CD4-positive, alpha-beta T cell treated with Interleukin-17A for 4 hours (primary cell): ENCODE data around the gene SECISBP2L.

Experiments
- DNase-seq: peaks from one replicate; pipeline ENCODE4 v3.0.0-alpha.2; 2020; ENCODE audit warnings: mixed read lengths

The SECISBP2L gene

DNA sequence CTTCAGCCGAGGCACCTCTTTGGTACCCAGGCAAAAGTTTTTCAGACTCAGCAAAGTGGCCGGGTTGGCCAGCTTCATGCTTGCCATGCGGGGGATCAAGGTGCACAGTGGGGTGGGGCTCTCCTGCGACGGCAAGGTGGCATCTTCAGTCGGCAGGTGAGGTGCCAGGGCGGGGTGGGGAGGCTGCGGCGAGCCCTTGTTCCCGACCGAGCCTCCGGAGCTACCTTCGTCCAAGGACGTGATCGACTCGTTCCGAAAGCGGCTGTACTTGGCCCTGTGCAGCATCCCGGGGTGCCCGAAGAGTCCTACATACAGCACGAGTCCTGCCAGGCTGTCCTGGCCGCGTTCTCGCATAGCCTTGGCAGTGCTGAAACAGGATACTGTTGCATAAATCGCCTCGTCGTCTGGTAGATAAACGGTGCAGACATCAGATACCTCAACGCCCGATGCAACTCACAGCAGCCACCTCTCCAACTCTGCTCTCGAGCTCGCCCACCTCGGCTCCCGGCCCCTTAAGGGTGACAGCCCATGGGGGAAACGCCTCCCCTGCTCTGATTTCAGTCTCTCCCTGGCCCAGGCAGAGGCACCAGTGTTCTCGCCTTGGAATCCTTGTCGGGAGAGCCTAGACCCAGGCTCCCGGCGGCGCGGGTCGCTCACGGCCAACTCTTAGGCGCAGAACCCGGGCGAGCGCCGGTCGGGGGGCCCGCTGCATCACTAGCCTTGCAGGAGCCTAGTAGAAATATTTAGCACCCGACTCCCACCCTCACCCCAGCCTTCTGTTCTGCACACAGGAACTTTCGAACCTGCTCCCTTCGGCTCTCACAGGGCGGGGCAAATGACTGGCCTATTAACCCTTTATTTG, 83.4 kb downstream of the SECISBP2L start:
- DNase-seq: no peak

DNA sequence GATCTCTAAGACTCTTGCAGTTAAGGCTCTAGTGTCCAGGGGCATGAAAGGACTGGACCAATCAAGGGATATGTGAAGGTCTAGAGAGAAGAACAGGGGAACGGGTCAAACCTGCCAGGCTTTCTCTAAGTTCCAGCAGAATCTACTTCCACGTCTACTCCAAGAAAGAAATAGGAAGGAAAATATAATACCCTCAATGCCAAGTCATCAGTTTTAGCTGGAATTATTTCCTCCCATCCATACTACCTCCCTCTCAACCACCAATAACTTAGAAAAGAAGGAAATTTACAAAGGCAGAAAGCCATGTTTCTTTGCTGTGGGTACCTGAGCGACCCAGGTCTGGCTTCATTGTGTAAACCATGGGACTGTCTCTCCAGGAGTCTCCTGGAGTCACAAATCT, 90.3 kb downstream of the SECISBP2L start:
- DNase-seq: no peak

DNA sequence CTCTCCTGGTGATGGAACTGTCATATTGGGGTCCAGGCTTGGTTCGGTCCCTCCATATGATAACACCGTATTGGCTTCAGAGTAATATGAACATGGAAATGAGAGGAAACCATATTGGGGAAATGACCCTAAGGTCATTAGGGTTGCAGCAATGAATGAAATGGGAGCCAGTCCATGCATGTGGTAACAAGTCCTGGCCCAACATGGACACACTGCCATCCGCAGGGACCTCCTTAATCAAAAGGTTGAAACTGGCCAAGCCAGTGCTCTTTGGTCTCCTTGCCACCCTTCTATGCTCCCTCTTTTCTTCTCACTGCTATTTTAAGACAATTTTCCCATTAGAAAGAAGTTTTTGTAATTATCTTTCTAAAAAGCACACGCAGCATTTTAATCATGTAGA, 90.9 kb downstream of the SECISBP2L start:
- no peak for DNase-seq

DNA sequence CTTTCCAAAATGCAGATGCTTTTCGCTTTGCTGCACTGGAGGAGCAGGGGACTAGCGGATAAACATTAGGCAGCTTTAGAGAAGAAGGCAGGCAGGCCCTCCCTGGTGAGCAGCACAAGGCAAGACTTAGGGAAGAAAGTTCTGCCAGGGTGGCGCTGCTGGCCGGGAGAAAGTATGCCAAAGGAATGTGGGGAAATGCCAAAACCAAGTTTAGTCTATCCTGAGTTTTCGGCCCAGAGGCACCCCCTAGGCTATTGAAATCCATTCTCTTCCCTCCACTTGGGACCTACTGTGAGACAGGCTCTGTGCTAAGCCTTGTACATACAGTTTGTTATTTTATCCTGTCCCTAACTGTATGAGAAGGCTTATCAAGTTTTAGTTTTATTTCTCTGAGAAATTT, 91.7 kb downstream of the SECISBP2L start:
- DNase-seq: no peak

DNA sequence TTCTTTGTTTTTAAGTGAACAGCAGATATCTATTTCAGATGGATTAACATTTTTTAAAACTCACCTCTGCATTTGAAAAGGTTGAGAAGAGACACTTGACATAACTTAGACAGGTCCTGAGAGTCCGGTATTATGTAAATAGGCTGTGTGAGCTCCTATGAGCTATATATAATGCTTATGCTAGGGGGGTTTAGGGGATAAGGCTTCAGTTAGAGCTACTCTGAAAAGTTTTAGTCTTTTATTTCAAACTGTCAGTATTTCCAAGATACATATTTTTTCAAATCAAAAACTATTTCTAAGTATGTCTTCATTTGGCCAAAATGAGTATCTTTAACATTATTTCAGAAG, 99.4 kb downstream of the SECISBP2L start:
- no peak for DNase-seq

DNA sequence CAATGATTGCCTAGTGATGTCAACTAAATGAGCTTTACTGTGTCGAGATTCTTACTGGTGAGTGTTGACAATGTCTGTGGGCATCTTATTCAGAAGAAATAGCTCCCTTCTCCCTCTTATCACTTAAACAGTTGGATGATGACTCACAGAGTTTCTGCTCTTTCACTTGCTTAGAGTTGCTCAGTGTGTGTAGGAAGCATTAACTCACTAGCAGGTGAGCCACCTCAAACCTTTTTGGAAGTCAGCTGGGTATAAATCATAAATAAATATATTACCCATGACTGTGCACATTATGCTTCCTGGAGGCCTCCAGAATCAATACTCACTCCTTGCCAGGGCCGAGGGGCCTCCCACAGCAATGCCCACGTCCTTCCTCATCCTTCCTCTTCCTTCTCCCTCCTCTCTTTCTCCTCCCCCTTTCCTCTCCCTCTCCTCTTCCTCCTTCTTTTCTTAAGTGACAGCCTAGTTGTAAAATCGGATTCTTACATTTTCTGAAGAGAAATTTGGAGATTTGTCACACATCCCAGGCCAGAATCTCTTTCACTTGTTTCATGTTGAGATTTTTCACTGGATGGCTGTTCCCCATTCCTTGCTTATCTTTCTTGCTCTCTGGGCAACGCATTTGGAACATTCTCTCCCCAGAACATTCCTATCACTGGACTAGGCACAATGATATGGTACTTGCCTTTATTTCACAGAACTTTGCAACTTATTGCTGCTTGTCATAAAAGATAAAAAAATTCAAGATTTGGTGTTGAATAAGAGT, 100.0 kb downstream of the SECISBP2L start:
- no peak for DNase-seq

DNA sequence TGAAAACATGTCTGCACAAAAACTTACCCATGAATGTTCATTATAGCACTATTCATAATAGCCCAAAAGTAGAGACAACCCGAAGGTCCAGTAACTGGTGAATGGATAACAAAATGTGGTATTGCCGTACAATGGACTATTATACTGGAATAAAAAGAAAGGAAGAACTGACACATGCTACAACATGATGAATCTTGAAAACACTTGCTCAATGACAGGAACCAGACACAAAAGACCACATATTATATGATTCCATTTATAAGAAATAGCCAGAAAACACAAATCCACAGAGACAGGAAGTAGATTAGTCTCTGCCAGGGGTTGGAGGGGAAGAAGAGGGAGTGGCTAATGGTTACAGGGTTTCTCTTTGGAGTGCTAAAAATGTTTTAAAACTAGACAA, 100.9 kb downstream of the SECISBP2L start:
- DNase-seq: no peak

DNA sequence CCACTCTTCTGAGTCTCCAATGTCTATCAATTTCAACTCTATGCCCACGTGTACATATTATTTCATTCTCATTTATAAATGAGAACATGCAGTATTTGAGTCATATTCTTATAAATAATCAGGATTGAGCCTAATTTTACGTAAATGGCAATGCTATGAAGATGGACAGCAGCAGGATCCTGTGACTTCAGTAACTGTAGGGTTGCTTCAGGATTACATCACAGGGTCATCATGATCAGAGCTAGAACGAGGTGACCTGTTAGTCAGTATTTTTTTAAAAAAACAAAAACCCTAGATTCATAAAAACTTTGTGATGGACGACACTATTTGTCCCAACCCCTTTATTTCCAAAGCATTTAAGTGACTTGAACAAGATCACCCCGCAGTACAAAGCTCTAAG, 104.3 kb downstream of the SECISBP2L start:
- DNase-seq: no peak

DNA sequence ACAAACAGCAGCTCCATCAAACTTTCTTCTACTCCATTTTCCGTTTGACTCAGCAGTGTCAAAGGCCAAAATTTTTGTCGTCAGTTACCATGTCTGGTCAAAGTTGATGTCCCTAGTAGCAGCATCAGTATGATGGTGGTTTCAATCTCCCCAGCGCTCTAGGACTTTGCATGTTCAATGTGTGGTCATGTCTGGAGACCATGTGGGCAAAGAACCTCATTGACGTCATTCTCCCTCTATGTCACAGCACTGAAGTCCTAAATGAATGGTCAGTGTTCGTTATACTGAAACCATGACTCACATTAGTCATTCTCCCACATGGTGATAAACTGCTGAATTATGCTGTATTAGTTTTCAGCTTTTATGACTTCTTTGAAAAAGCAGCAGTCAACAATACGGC, 105.7 kb downstream of the SECISBP2L start:
- no peak for DNase-seq

DNA sequence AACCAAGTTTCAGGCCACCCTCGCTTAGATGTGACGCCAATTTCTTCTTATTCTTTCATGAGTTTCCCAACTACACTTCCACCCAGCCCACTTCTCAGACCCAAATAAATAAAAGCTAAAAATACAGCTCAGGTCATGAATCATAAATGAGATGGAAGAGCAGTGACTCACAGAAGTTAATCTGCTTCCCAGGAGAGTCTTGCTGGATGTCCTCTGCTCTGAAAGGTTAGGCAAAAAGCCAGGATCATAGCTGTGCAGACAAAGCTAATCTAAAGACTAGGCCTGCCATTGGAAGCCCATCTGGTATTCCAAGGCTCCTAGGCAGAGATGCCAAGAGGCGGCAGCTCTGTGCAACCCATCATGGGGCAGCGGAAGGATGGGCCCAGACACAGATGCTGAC, 106.6 kb downstream of the SECISBP2L start:
- DNase-seq: no peak
